ENCODE measurements around the gene SLC35F6. TPM values are rescaled to one million over a fixed set of nuclear protein-coding genes. Genes with fewer than 3 reads are reported as not detected.

SLC35F6 gene
- total RNA-seq, 3 donors from 2014 or later (not counting 1 experiment from before 2014, with no cell fraction given), result 30.0 to 35.6 (median 30.4) TPM

- intact Hi-C loops (cut with micrococcal nuclease), result no loop called here
- H3K9me3 Mint-ChIP-seq, result no peaks in the 10 kb centered on the region
Observed at GRCh38 chr2:26769089-26769761, 5.1 kb downstream of the SLC35F6 start.

GRCh38 chr2:26770986-26771586 lies 7.0 kb downstream of the SLC35F6 start:
- H3K27me3 ChIP-seq (ENCODE audit: control insufficient read depth, insufficient read depth, low read length), result no peaks in the 10 kb centered on the region
- H3K9me3 Mint-ChIP-seq, result no peaks in the 10 kb centered on the region
- intact Hi-C loops (cut with micrococcal nuclease), result no loop called here
- 90% methylated on average over 5 of the region's 6 CpGs for WGBS (ENCODE audit: insufficient coverage)
- H3K4me1 ChIP-seq (ENCODE audit: control insufficient read depth, insufficient read depth, low read length), result peaks cover 71% of the 10 kb centered on the region
- H3K27ac Mint-ChIP-seq, result peak overlapping the region; percentile 91 to 92
- H3K27ac ChIP-seq (ENCODE audit: low read length), result no peak overlapping the region
- H3K36me3 Mint-ChIP-seq, result no peaks in the 10 kb centered on the region
- no peaks in the 10 kb centered on the region for H3K27me3 Mint-ChIP-seq (ENCODE audit: low read depth in 2 of 2)
- no peak overlapping the region for H3K4me3 ChIP-seq (ENCODE audit: low read length)
- peaks cover 34 to 59% of the 10 kb centered on the region in 2 donors for H3K4me1 Mint-ChIP-seq
- H3K36me3 ChIP-seq (ENCODE audit: control insufficient read depth, insufficient read depth, low read length), result peaks cover 15% of the 10 kb centered on the region
- peak in 1 of 2 donors; percentile 63 for DNase-seq
- TF ChIP-seq CTCF (IDR thresholded peaks at IDR 0.05), result no peak
- no peaks in the 10 kb centered on the region for H3K9me3 ChIP-seq (ENCODE audit: control insufficient read depth, insufficient read depth, low read length)
- no peak for ATAC-seq
- no peak overlapping the region for H3K4me3 Mint-ChIP-seq

More at GRCh38 chr2:26769089-26769761, 5.1 kb downstream of the SLC35F6 start:
- no peaks in the 10 kb centered on the region for H3K36me3 Mint-ChIP-seq
- Histone ChIP-seq H3K27me3 (ENCODE audit: control insufficient read depth, insufficient read depth, low read length) (no peaks in the 10 kb centered on the region), H3K9me3 (ENCODE audit: control insufficient read depth, insufficient read depth, low read length) (no peaks in the 10 kb centered on the region), H3K4me1 (ENCODE audit: control insufficient read depth, insufficient read depth, low read length) (peaks cover 87% of the 10 kb centered on the region), H3K4me3 (ENCODE audit: low read length) (no peak overlapping the region), H3K36me3 (ENCODE audit: control insufficient read depth, insufficient read depth, low read length) (peaks cover 2% of the 10 kb centered on the region), H3K27ac (ENCODE audit: low read length) (peak overlapping the region; percentile 64)
- 38% methylated on average over 14 of the region's 14 CpGs for WGBS (ENCODE audit: insufficient coverage)
- DNase-seq, result peak; percentile 41 to 52
- H3K27ac Mint-ChIP-seq, result peak overlapping the region; percentile 91 to 93
- peak; percentile 67 to 79 (median 73) for ATAC-seq
- no peak for TF ChIP-seq CTCF (IDR thresholded peaks at IDR 0.05)
- peaks cover 48 to 72% of the 10 kb centered on the region in 2 donors for H3K4me1 Mint-ChIP-seq
- H3K4me3 Mint-ChIP-seq, result peak overlapping the region; percentile 58
- no peaks in the 10 kb centered on the region for H3K27me3 Mint-ChIP-seq (ENCODE audit: low read depth in 2 of 2)

- H3K36me3 Mint-ChIP-seq, result peaks cover 6% of the 10 kb centered on the region
- DNase-seq (peak; percentile 31 to 67), ATAC-seq (peak; percentile 61 to 78 (median 72))
- H3K4me1 ChIP-seq (ENCODE audit: control insufficient read depth, insufficient read depth, low read length), result peaks cover 62% of the 10 kb centered on the region
- H3K9me3 ChIP-seq (ENCODE audit: control insufficient read depth, insufficient read depth, low read length), result no peaks in the 10 kb centered on the region
- peaks cover 40 to 64% of the 10 kb centered on the region in 2 donors for H3K4me1 Mint-ChIP-seq
- peaks cover 25% of the 10 kb centered on the region for H3K36me3 ChIP-seq (ENCODE audit: control insufficient read depth, insufficient read depth, low read length)
- no peaks in the 10 kb centered on the region for H3K27me3 Mint-ChIP-seq (ENCODE audit: low read depth in 2 of 2)
- intact Hi-C loops (cut with micrococcal nuclease), result no loop called here
- peak overlapping the region; percentile 91 to 92 for H3K27ac Mint-ChIP-seq
- H3K27ac ChIP-seq (ENCODE audit: low read length), result peak overlapping the region; percentile 62
- H3K27me3 ChIP-seq (ENCODE audit: control insufficient read depth, insufficient read depth, low read length), result no peaks in the 10 kb centered on the region
- WGBS (ENCODE audit: insufficient coverage), result 44% methylated on average over 13 of the region's 13 CpGs
- TF ChIP-seq CTCF (IDR thresholded peaks at IDR 0.05), result no peak
- H3K4me3 Mint-ChIP-seq, result peak overlapping the region; percentile 62
- H3K4me3 ChIP-seq (ENCODE audit: low read length), result no peak overlapping the region
- H3K9me3 Mint-ChIP-seq, result no peaks in the 10 kb centered on the region
Observed at GRCh38 chr2:26772064-26773001, 8.2 kb downstream of the SLC35F6 start.
